ENCODE results near the gene PSMB7. TPM values are rescaled to one million over a fixed set of nuclear protein-coding genes. Genes with fewer than 3 reads are reported as not detected.

PSMB7 gene
- total RNA-seq, 1 experiment from 2014 or later: 264 TPM

GRCh38 chr9:124398191-124398935 lies 16.9 kb downstream of the PSMB7 start:
- Mint-ChIP-seq H3K27ac (ENCODE audit: low read depth, unreplicated experiment) (no peak overlapping the region), H3K27me3 (ENCODE audit: insufficient read depth, unreplicated experiment) (no peaks in the 10 kb centered on the region), H3K9me3 (ENCODE audit: unreplicated experiment) (no peaks in the 10 kb centered on the region), H3K4me3 (ENCODE audit: unreplicated experiment) (no peak overlapping the region), H3K36me3 (ENCODE audit: insufficient read depth, unreplicated experiment) (peaks cover 71% of the 10 kb centered on the region), H3K4me1 (ENCODE audit: insufficient read depth, unreplicated experiment) (peaks cover 31% of the 10 kb centered on the region)
- CTCF ChIA-PET: interaction anchor here (1.0 to 3.0 kb wide), 3 partner anchors 11 to 262 kb away, joined by 3 to 8 read pairs (median 3); no protein-coding TSS in a partner anchor
- POLR2A ChIA-PET: interaction anchor here (1.3 to 1.7 kb wide), 3 partner anchors 10 to 139 kb away, joined by 3 to 5 read pairs (median 4); no protein-coding TSS in a partner anchor
- no peak for TF ChIP-seq CTCF (IDR thresholded peaks at IDR 0.05; ENCODE audit: unreplicated experiment)
- no TSS peak for BruUV-seq (replicated peaks)
- DNase-seq (ENCODE audit: unreplicated experiment): no peak
- intact Hi-C loops (cut with micrococcal nuclease): loop anchor here (10.0 kb wide), 1 partner anchor 274 kb away; no protein-coding TSS in a partner anchor

- ChIA-PET POLR2A (interaction anchor here (0.5 to 2.0 kb wide), 2 partner anchors 16 to 60 kb away, joined by 3 to 6 read pairs; no protein-coding TSS in a partner anchor), CTCF (interaction anchor here (0.6 kb wide), 1 partner anchor 462 kb away, joined by 3 read pairs; no protein-coding TSS in a partner anchor)
- TF ChIP-seq CTCF (IDR thresholded peaks at IDR 0.05; ENCODE audit: unreplicated experiment): no peak
- no peaks in the 10 kb centered on the region for H3K9me3 Mint-ChIP-seq (ENCODE audit: unreplicated experiment)
- peaks cover 47% of the 10 kb centered on the region for H3K36me3 Mint-ChIP-seq (ENCODE audit: insufficient read depth, unreplicated experiment)
- H3K4me3 Mint-ChIP-seq (ENCODE audit: unreplicated experiment): no peak overlapping the region
- no peaks in the 10 kb centered on the region for H3K27me3 Mint-ChIP-seq (ENCODE audit: insufficient read depth, unreplicated experiment)
- intact Hi-C loops (cut with micrococcal nuclease): loop anchor here (10.0 kb wide), 1 partner anchor 271 kb away; no protein-coding TSS in a partner anchor
- no TSS peak for BruUV-seq (replicated peaks)
- no peak for DNase-seq (ENCODE audit: unreplicated experiment)
- no peak overlapping the region for H3K27ac Mint-ChIP-seq (ENCODE audit: low read depth, unreplicated experiment)
- peaks cover 43% of the 10 kb centered on the region for H3K4me1 Mint-ChIP-seq (ENCODE audit: insufficient read depth, unreplicated experiment)
These were observed 19.4 kb downstream of the PSMB7 start for GRCh38 chr9:124395826-124396225.

- no TSS peak for BruUV-seq (replicated peaks)
These were observed 20.6 kb downstream of the PSMB7 start for GRCh38 chr9:124394596-124394995.

More at GRCh38 chr9:124394596-124394995, 20.6 kb downstream of the PSMB7 start:
- Mint-ChIP-seq H3K4me3 (ENCODE audit: unreplicated experiment) (no peak overlapping the region), H3K9me3 (ENCODE audit: unreplicated experiment) (no peaks in the 10 kb centered on the region), H3K4me1 (ENCODE audit: insufficient read depth, unreplicated experiment) (peaks cover 50% of the 10 kb centered on the region), H3K36me3 (ENCODE audit: insufficient read depth, unreplicated experiment) (peaks cover 40% of the 10 kb centered on the region), H3K27me3 (ENCODE audit: insufficient read depth, unreplicated experiment) (no peaks in the 10 kb centered on the region), H3K27ac (ENCODE audit: low read depth, unreplicated experiment) (peak overlapping the region; percentile 70)
- DNase-seq (ENCODE audit: unreplicated experiment): no peak
- TF ChIP-seq CTCF (IDR thresholded peaks at IDR 0.05; ENCODE audit: unreplicated experiment): no peak
- intact Hi-C loops (cut with micrococcal nuclease): loop anchor here (10.0 kb wide), 1 partner anchor 270 kb away; no protein-coding TSS in a partner anchor
- ChIA-PET POLR2A (interaction anchor here (1.0 to 2.4 kb wide), 3 partner anchors 11 to 17 kb away, joined by 4 to 6 read pairs (median 5); no protein-coding TSS in a partner anchor), CTCF (interaction anchor here (0.7 to 1.8 kb wide), 5 partner anchors 9 to 235 kb away, joined by 3 to 8 read pairs (median 3); no protein-coding TSS in a partner anchor)

Measured in MCF 10A (cell line).